IMR-90 (cell line): ENCODE measurements around the gene HMG20A.

ENCODE experiments used
- CTCF ChIP-seq: conservative IDR thresholded peaks from 2 replicates; pipeline ENCODE4 v1.5.1; 2012; ENCODE audit warnings: mild to moderate bottlenecking, low read depth, low read length, improper control_type of control experiment
- POLR2A ChIP-seq: IDR thresholded peaks from 2 replicates; pipeline ENCODE4 v1.6.1; 2012; ENCODE audit warnings: mild to moderate bottlenecking, low read depth, low read length
- RCOR1 ChIP-seq: IDR thresholded peaks from 2 replicates; pipeline ENCODE4 v1.6.1; 2012; ENCODE audit warnings: mild to moderate bottlenecking, low read length, improper control_type of control experiment; ENCODE audit not compliant: insufficient replicate concordance
- TF ChIP-seq, protein P1 (sequence below): fragments of 150-350 bp; IDR thresholded peaks from 2 replicates; pipeline ENCODE4 v1.6.1; 2017; ENCODE audit warnings: mild to moderate bottlenecking, antibody characterized with exemption, low read length, low read depth

GRCh38 chr15:77386626-77387025 lies 34.1 kb upstream of the HMG20A start:
- TF ChIP-seq RCOR1 (no peak), CTCF (no peak), POLR2A (no peak)
- TF ChIP-seq, protein P1, sequence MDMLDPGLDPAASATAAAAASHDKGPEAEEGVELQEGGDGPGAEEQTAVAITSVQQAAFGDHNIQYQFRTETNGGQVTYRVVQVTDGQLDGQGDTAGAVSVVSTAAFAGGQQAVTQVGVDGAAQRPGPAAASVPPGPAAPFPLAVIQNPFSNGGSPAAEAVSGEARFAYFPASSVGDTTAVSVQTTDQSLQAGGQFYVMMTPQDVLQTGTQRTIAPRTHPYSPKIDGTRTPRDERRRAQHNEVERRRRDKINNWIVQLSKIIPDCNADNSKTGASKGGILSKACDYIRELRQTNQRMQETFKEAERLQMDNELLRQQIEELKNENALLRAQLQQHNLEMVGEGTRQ, result no peak
